K562 (cell line): ENCODE measurements around the gene SLC45A3. TPM values are rescaled to one million over a fixed set of nuclear protein-coding genes. Genes with fewer than 3 reads are reported as not detected.
A peak's percentile ranks its signal among the peaks of the same experiment; 100 is the strongest.

Experiments used
- ATF1 ChIP-seq, 2 experiments: fragments of 450-650 bp in 1 of 2; IDR thresholded peaks; 2 replicates each; pipeline ENCODE4 v1.6.1; 2016; ENCODE audit warnings: missing compliant biosample characterization in 1 of 2, missing genetic modification characterization in 1 of 2
- CREB3 ChIP-seq: fragments of 450-650 bp; conservative IDR thresholded peaks from 2 replicates; pipeline ENCODE4 v1.6.1; 2016; ENCODE audit warnings: missing genetic modification characterization, low read depth, mild to moderate bottlenecking, missing compliant biosample characterization, moderate library complexity
- HDAC1 ChIP-seq, 2 experiments: fragments of 450-650 bp; IDR thresholded peaks; 2 replicates each; pipeline ENCODE4 v1.6.1; 2016 to 2017; ENCODE audit warnings: inconsistent platforms in 1 of 2, mild to moderate bottlenecking in 1 of 2, moderate library complexity in 1 of 2
- HINFP ChIP-seq: fragments of 450-650 bp; conservative IDR thresholded peaks from 2 replicates; pipeline ENCODE4 v1.6.1; 2016; ENCODE audit warnings: missing genetic modification characterization, low read depth, mild to moderate bottlenecking, control low read depth, missing compliant biosample characterization
- HIVEP1 ChIP-seq: fragments of 250-450 bp; sonication (Bioruptor Pico); IDR thresholded peaks from 2 replicates; pipeline ENCODE4 v1.4.0; 2020; ENCODE audit warnings: mild to moderate bottlenecking
- KLF13 ChIP-seq: fragments of 450-650 bp; IDR thresholded peaks from 2 replicates; pipeline ENCODE4 v1.6.1; 2016; ENCODE audit warnings: missing genetic modification characterization, low read depth, mild to moderate bottlenecking, missing compliant biosample characterization, moderate library complexity, borderline replicate concordance
- L3MBTL2 ChIP-seq: fragments of 450-650 bp; IDR thresholded peaks from 2 replicates; pipeline ENCODE4 v1.6.1; 2016; ENCODE audit warnings: mild to moderate bottlenecking, moderate library complexity
- MAZ ChIP-seq, 2 experiments: fragments of 450-650 bp in 1 of 2; sonication (generic) in 1 of 2; formaldehyde crosslinking; IDR thresholded peaks in 1 of 2; conservative IDR thresholded peaks in 1 of 2; 2 replicates each; pipeline versions ENCODE4 v1.4.0 to v1.5.0; 2020; ENCODE audit warnings: mild to moderate bottlenecking in 1 of 2, missing genetic modification reagents in 1 of 2
- MIER1 ChIP-seq: fragments of 450-650 bp; IDR thresholded peaks from 2 replicates; pipeline ENCODE4 v1.6.1; 2016; ENCODE audit warnings: antibody characterized with exemption, mild to moderate bottlenecking, low read depth
- NEUROD1 ChIP-seq: fragments of 150-350 bp; IDR thresholded peaks from 2 replicates; pipeline ENCODE4 v1.6.1; 2014; ENCODE audit warnings: borderline replicate concordance, low read length, low read depth; ENCODE audit not compliant: partially characterized antibody
- POLR2A ChIP-seq: fragments of 450-650 bp; conservative IDR thresholded peaks from 2 replicates; pipeline ENCODE4 v1.6.1; 2016
- RAD51 ChIP-seq: fragments of 450-650 bp; IDR thresholded peaks from 2 replicates; pipeline ENCODE4 v1.7.1; 2016; ENCODE audit warnings: low read depth, mild to moderate bottlenecking, borderline replicate concordance
- RBM34 ChIP-seq: fragments of 200-400 bp; formaldehyde crosslinking; IDR thresholded peaks from 2 replicates; pipeline ENCODE4 v1.6.1; 2018; ENCODE audit warnings: low read length, borderline replicate concordance; ENCODE audit not compliant: insufficient read depth
- RBM39 ChIP-seq: fragments of 200-400 bp; formaldehyde crosslinking; optimal IDR thresholded peaks from 2 replicates; pipeline ENCODE3; 2018; ENCODE audit warnings: low read depth, low read length
- SMARCE1 ChIP-seq: fragments of 450-650 bp; IDR thresholded peaks from 2 replicates; pipeline ENCODE4 v1.7.1; 2016; ENCODE audit warnings: mild to moderate bottlenecking
- TBL1XR1 ChIP-seq, 2 experiments: IDR thresholded peaks; 2 replicates each; pipeline ENCODE4 v1.6.1; 2012; ENCODE audit warnings: improper control_type of control experiment in 2 of 2, low read length in 2 of 2, mild to moderate bottlenecking in 1 of 2
- THRB ChIP-seq: fragments of 450-650 bp; formaldehyde crosslinking; conservative IDR thresholded peaks from 2 replicates; pipeline ENCODE4 v1.4.0; 2022; ENCODE audit warnings: mild to moderate bottlenecking, missing genetic modification characterization
- ZBTB7A ChIP-seq: IDR thresholded peaks from 2 replicates; pipeline ENCODE4 v1.6.1; 2011; ENCODE audit warnings: low read depth, mild to moderate bottlenecking, low read length, moderate library complexity, borderline replicate concordance; ENCODE audit not compliant: control insufficient read depth
- ZNF124 ChIP-seq: sonication (generic); formaldehyde crosslinking; IDR thresholded peaks from 2 replicates; pipeline ENCODE4 v1.8.1; 2022; ENCODE audit warnings: missing genetic modification reagents
- ZNF212 ChIP-seq: fragments of 450-650 bp; formaldehyde crosslinking; IDR thresholded peaks from 2 replicates; pipeline ENCODE4 v1.4.0; 2020; ENCODE audit warnings: mild to moderate bottlenecking
- ZNF263 ChIP-seq: sonication (generic); formaldehyde crosslinking; IDR thresholded peaks from 2 replicates; pipeline ENCODE4 v1.8.0; 2022; ENCODE audit warnings: mild to moderate bottlenecking, missing genetic modification reagents, borderline replicate concordance
- ZNF311 ChIP-seq: fragments of 250-450 bp; sonication (Bioruptor Pico); IDR thresholded peaks from 2 replicates; pipeline ENCODE4 v1.4.0; 2020; ENCODE audit warnings: mild to moderate bottlenecking, moderate library complexity
- ZNF436 ChIP-seq: fragments of 250-450, 450-650 bp; sonication (Bioruptor Pico); formaldehyde crosslinking; IDR thresholded peaks from 2 replicates; pipeline ENCODE4 v1.7.0; 2020; ENCODE audit warnings: mild to moderate bottlenecking
- ZNF444 ChIP-seq: fragments of 250-450 bp; sonication (Bioruptor Pico); IDR thresholded peaks from 2 replicates; pipeline ENCODE4 v1.4.0; 2020; ENCODE audit warnings: mild to moderate bottlenecking, moderate library complexity
- polyA plus RNA-seq, 8 experiments: library from polyadenylated mRNA; depleted of rRNA in 4 of 8; stranded (reverse) in 5 of 8; unstranded in 3 of 8; fragments of >200 nt; fragmentation: Nextera tagmentation in 2 of 8; fragmentation: Illumina TruSeq in 1 of 8; extraction: Ambion mirVana in 2 of 8; extraction: Trizol in 1 of 8; gene quantifications; 2 replicates each; pipeline versions ENCODE4 v1.2.1 to v1.2.3, GENCODE V29; 2011 to 2014; ENCODE audit warnings: inconsistent platforms in 1 of 8, missing spikeins in 1 of 8
- total RNA-seq, 7 experiments: library from RNA; depleted of rRNA in 6 of 7; stranded (reverse); fragments of >200 nt in 6 of 7; fragmentation: Illumina TruSeq in 2 of 7; extraction: Trizol in 2 of 7; gene quantifications; 2 replicates each; pipeline versions ENCODE4 v1.2.1 to v1.2.3, GENCODE V29; 2011 to 2021; ENCODE audit warnings: low replicate concordance in 1 of 7
- TF ChIP-seq, protein P1 (sequence below): fragments of 250-450 bp; sonication (Bioruptor Pico); IDR thresholded peaks from 2 replicates; pipeline ENCODE4 v1.9.0; 2021; ENCODE audit warnings: mild to moderate bottlenecking

SLC45A3 gene
- total and polyA plus RNA-seq, 9 of the 15 experiments (the other 6 are each of a cell fraction or from before 2014, with no cell fraction given), result 0.06 to 3.3 (median 1.3) TPM

DNA sequence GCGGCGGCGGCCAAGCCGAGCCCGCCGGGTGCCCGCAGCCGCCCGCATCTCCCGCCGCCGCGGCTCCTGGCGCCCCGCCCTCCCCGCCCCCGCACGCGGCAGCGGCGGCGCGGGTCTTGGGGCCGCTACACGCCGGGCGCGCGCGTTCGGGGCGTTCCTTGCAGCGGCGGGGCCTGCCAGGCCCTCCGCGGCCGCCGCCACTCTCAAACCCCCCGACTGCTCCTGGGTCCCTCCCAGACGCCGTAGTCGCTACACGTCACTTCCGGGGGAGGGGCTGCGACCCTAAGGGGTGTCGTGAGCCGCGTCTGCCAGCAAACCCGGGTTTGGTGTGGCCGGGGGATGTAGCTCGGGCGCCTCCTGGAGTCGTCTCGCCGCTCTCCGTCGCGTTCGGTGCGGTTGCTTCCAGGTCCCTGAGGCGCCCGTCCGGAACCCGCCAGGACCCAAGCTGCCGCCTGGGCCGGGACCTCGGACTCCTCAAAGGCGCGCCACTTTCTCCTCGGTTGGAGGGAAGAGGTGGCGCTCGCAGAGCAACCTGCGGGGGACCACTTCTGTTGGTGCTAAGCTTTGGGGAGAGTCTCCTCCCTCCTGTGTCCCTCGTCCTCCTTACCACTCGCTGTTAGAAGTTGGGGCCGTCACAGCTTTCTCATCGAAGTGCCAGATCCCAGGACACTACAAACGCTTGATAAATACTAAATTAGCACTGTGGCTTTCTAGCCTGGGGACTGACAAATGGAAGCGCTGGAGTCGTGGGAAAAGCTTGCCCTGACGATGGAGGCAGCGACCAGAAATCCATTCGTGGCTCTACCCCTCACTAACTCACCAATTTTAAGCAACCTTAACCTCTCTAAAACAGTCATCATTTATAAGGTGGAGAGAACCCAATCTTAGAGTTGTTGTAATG, 48.3 kb downstream of the SLC45A3 start, which contains the start of gene ELK4 (continued):
- no peak for TF ChIP-seq MIER1
- no peak for TF ChIP-seq THRB
- no peak for TF ChIP-seq CREB3 (tag)
- TF ChIP-seq ATF1 (CRISPR knock-in tag; IDR thresholded peaks at IDR 0.05), result peak; percentile 79
- peak; percentile 96 for TF ChIP-seq ATF1 (tag; IDR thresholded peaks at IDR 0.05)
- peak; percentile 93 for TF ChIP-seq POLR2A
- TF ChIP-seq MAZ (CRISPR knock-in tag; conservative IDR thresholded peaks at IDR 0.05 in 1 of 2, IDR thresholded peaks at IDR 0.05 in 1 of 2), result peak; percentile 93 to 95
- no peak for TF ChIP-seq ZNF124 (CRISPR knock-in tag)
- no peak for TF ChIP-seq SMARCE1
- TF ChIP-seq ZNF212 (CRISPR knock-in tag), result no peak
- peak; percentile 98 for TF ChIP-seq ZBTB7A
- TF ChIP-seq RAD51, result no peak; the same call in 1 of the 2 replicates
- peak; percentile 16; the same call in 1 of the 2 replicates for TF ChIP-seq ZNF263 (CRISPR knock-in tag)
- peak in 1 of 2 experiments; percentile 75; a peak in 2 of 4 replicates for TF ChIP-seq TBL1XR1 (IDR thresholded peaks at IDR 0.05; ENCODE audit: low read length in 2 of 2)
- TF ChIP-seq ZNF436 (CRISPR knock-in tag), result no peak
- peak; percentile 15; the same call in 1 of the 2 replicates for TF ChIP-seq HIVEP1
- TF ChIP-seq ZNF311 (CRISPR knock-in tag), result no peak
- peak; percentile 94 for TF ChIP-seq NEUROD1
- no peak for TF ChIP-seq ZNF444 (CRISPR knock-in tag)
- peak; percentile 82 for TF ChIP-seq L3MBTL2
- no peak for TF ChIP-seq RBM39
- peak in 1 of 2 experiments; percentile 59; a peak in 1 of 4 replicates for TF ChIP-seq HDAC1 (IDR thresholded peaks at IDR 0.05)
- TF ChIP-seq RBM34, result no peak
- TF ChIP-seq HINFP (tag), result no peak
- TF ChIP-seq, protein P1, sequence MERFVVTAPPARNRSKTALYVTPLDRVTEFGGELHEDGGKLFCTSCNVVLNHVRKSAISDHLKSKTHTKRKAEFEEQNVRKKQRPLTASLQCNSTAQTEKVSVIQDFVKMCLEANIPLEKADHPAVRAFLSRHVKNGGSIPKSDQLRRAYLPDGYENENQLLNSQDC, result no peak
- peak; percentile 61 for TF ChIP-seq KLF13 (tag)
